Measurements from ENCODE around the gene SERF2.
"Not testable (repeated sequence)": the region's sequence is repeated elsewhere in the genome, so short reads cannot be mapped to it uniquely, and the experiment has no call there.

DNA sequence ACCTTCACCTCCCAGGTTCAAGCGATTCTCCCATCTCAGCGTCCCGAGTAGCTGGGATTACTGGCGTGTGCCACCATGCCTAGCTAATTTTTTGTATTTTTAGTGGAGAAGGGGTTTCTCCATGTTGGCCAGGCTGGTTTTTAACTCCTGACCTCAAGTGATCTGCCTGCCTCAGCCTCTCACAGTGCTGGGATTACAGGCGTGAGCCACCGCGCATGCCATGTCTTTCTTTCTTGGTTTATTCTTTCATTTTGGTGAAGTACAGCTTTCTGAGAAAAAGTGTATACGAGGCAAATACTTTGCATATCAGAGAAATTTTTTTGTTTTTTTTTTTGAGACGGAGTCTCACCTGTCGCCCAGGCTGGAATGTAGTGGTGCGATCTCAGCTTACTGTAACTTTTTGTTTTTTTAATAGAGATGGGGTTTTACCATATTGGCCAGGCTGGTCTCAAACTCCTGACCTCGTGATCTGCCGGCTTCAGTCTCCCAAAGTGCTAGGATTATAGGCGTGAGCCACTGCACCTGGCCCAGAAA lies 39.5 kb downstream of the SERF2 start:
- TF ChIP-seq, protein P1, sequence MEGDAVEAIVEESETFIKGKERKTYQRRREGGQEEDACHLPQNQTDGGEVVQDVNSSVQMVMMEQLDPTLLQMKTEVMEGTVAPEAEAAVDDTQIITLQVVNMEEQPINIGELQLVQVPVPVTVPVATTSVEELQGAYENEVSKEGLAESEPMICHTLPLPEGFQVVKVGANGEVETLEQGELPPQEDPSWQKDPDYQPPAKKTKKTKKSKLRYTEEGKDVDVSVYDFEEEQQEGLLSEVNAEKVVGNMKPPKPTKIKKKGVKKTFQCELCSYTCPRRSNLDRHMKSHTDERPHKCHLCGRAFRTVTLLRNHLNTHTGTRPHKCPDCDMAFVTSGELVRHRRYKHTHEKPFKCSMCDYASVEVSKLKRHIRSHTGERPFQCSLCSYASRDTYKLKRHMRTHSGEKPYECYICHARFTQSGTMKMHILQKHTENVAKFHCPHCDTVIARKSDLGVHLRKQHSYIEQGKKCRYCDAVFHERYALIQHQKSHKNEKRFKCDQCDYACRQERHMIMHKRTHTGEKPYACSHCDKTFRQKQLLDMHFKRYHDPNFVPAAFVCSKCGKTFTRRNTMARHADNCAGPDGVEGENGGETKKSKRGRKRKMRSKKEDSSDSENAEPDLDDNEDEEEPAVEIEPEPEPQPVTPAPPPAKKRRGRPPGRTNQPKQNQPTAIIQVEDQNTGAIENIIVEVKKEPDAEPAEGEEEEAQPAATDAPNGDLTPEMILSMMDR (conservative IDR thresholded peaks at IDR 0.05), result not testable (repeated sequence)
- not testable (repeated sequence) for TF ChIP-seq ZFX (IDR thresholded peaks at IDR 0.05)
